Stimulated activated CD8-positive, alpha-beta memory T cell treated with anti-CD3 and anti-CD28 coated beads, Interleukin-7, amount 100 ng/mL, for 1 hour (primary cell): ENCODE results near the gene SLC25A11.

Experiments
- DNase-seq, 2 donors: peaks; one replicate each; pipeline ENCODE4 v3.0.0-alpha.2; 2020; ENCODE audit warnings: low read depth in 2 of 2

The SLC25A11 gene

GRCh38 chr17:4966844-4967538 is 27.1 kb upstream of the SLC25A11 start:
- DNase-seq = peak; percentile 83 to 85

- no peak for DNase-seq
Observed at GRCh38 chr17:4965311-4965986, 25.6 kb upstream of the SLC25A11 start.

GRCh38 chr17:4960279-4960922 is 20.6 kb upstream of the SLC25A11 start:
- DNase-seq = no peak

GRCh38 chr17:4959261-4959965 is 19.6 kb upstream of the SLC25A11 start:
- DNase-seq = no peak

- DNase-seq = no peak
Observed at GRCh38 chr17:4958102-4958501, 18.3 kb upstream of the SLC25A11 start.

GRCh38 chr17:4956493-4957061 is 16.7 kb upstream of the SLC25A11 start:
- DNase-seq = no peak

- DNase-seq = no peak
Observed at GRCh38 chr17:4955091-4955490, 15.2 kb upstream of the SLC25A11 start.

- DNase-seq = no peak
Observed at GRCh38 chr17:4953451-4953961, 13.7 kb upstream of the SLC25A11 start.

- DNase-seq = no peak
Observed at GRCh38 chr17:4951486-4951885, 11.6 kb upstream of the SLC25A11 start.

- no peak for DNase-seq
Observed at GRCh38 chr17:4950746-4951204, 10.9 kb upstream of the SLC25A11 start, which contains the start of gene ENO3. ENO3 (plus strand) TSS chr17:4951119; CDS start chr17:4951830, 711 bp downstream.

GRCh38 chr17:4950075-4950745 is 10.4 kb upstream of the SLC25A11 start:
- no peak for DNase-seq

- DNase-seq = no peak
Observed at GRCh38 chr17:4949321-4950074, 9.7 kb upstream of the SLC25A11 start.

GRCh38 chr17:4948931-4949320 is 9.1 kb upstream of the SLC25A11 start:
- no peak for DNase-seq

GRCh38 chr17:4948166-4948930 is 8.5 kb upstream of the SLC25A11 start, which contains the start of gene PFN1:
PFN1 (minus strand) TSS chr17:4948530; CDS start chr17:4948394, 136 bp downstream.
- DNase-seq = peak; percentile 77 to 81

GRCh38 chr17:4947411-4948165 is 7.7 kb upstream of the SLC25A11 start:
- no peak for DNase-seq

- DNase-seq = no peak
Observed at GRCh38 chr17:4947010-4947410, 7.2 kb upstream of the SLC25A11 start.

GRCh38 chr17:4946312-4946976 is 6.6 kb upstream of the SLC25A11 start:
- no peak for DNase-seq

- no peak for DNase-seq
Observed at GRCh38 chr17:4945944-4946280, 6.1 kb upstream of the SLC25A11 start.
